Osteocyte (in vitro differentiated cells): Measurements from ENCODE around the gene CDYL. TPM values are rescaled to one million over a fixed set of nuclear protein-coding genes. Genes with fewer than 3 reads are reported as not detected.
"Not testable (repeated sequence)": the region's sequence is repeated elsewhere in the genome, so short reads cannot be mapped to it uniquely, and the experiment has no call there.

ENCODE experiments used
- DNase-seq: peaks from one replicate; pipeline ENCODE4 v3.0.0; 2021; ENCODE audit warnings: mixed read lengths; ENCODE audit not compliant: unreplicated experiment; ENCODE audit errors: extremely low spot score
- H3K27ac Mint-ChIP-seq: one replicate; pipeline ENCODE4 v1.8.0; 2021; ENCODE audit warnings: mild to moderate bottlenecking, mixed read lengths; ENCODE audit not compliant: unreplicated experiment
- H3K27me3 Mint-ChIP-seq: one replicate; pipeline ENCODE4 v1.8.0; 2021; ENCODE audit warnings: mixed read lengths; ENCODE audit not compliant: unreplicated experiment
- H3K36me3 Mint-ChIP-seq: one replicate; pipeline ENCODE4 v1.8.0; 2021; ENCODE audit warnings: mixed read lengths; ENCODE audit not compliant: unreplicated experiment
- H3K4me1 Mint-ChIP-seq: one replicate; pipeline ENCODE4 v1.8.0; 2021; ENCODE audit warnings: mixed read lengths; ENCODE audit not compliant: unreplicated experiment
- H3K4me3 Mint-ChIP-seq: one replicate; pipeline ENCODE4 v1.8.0; 2021; ENCODE audit warnings: mild to moderate bottlenecking, moderate library complexity, mixed read lengths; ENCODE audit not compliant: unreplicated experiment
- H3K9me3 Mint-ChIP-seq: one replicate; pipeline ENCODE4 v1.8.0; 2021; ENCODE audit warnings: mixed read lengths; ENCODE audit not compliant: unreplicated experiment
- total RNA-seq: library from RNA; stranded (reverse); gene quantifications from 2 replicates; pipeline ENCODE4 v1.2.1, GENCODE V29; 2021
- TF ChIP-seq, protein P1 (sequence below): fragments of 200-600 bp; sonication (generic); IDR thresholded peaks from 2 replicates; pipeline ENCODE4 v1.5.0; 2021; ENCODE audit warnings: antibody characterized with exemption, mild to moderate bottlenecking, moderate library complexity

CDYL gene
- total RNA-seq, 1 donor from 2014 or later: 39.8 TPM

DNA sequence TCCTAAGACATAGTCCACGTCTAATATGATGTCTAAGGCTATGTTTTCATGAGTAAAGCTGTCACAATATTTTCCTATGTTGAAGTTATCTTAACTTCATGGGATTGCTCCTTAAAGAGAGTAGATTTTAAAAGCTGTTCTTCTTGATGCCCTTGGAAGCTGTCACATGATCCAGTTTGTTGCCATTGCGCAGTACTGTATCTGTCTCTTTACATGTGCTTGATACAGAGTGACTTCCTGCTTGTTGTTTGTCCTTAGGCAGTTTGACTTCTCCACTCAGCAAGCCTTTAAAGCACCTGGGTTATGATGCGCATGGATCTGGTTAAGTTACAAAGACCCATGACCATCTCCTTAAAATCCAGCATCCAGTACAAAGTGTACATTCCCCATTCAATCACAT, 85.4 kb downstream of the CDYL start:
- H3K27me3 Mint-ChIP-seq: no peaks in the 10 kb centered on the region
- peaks cover 4% of the 10 kb centered on the region for H3K4me1 Mint-ChIP-seq
- H3K4me3 Mint-ChIP-seq: no peak overlapping the region
- H3K36me3 Mint-ChIP-seq: peaks cover 10% of the 10 kb centered on the region
- H3K9me3 Mint-ChIP-seq: peaks cover 33% of the 10 kb centered on the region
- no peak for DNase-seq
- TF ChIP-seq, protein P1, sequence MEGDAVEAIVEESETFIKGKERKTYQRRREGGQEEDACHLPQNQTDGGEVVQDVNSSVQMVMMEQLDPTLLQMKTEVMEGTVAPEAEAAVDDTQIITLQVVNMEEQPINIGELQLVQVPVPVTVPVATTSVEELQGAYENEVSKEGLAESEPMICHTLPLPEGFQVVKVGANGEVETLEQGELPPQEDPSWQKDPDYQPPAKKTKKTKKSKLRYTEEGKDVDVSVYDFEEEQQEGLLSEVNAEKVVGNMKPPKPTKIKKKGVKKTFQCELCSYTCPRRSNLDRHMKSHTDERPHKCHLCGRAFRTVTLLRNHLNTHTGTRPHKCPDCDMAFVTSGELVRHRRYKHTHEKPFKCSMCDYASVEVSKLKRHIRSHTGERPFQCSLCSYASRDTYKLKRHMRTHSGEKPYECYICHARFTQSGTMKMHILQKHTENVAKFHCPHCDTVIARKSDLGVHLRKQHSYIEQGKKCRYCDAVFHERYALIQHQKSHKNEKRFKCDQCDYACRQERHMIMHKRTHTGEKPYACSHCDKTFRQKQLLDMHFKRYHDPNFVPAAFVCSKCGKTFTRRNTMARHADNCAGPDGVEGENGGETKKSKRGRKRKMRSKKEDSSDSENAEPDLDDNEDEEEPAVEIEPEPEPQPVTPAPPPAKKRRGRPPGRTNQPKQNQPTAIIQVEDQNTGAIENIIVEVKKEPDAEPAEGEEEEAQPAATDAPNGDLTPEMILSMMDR: no peak
- H3K27ac Mint-ChIP-seq: no peak overlapping the region

DNA sequence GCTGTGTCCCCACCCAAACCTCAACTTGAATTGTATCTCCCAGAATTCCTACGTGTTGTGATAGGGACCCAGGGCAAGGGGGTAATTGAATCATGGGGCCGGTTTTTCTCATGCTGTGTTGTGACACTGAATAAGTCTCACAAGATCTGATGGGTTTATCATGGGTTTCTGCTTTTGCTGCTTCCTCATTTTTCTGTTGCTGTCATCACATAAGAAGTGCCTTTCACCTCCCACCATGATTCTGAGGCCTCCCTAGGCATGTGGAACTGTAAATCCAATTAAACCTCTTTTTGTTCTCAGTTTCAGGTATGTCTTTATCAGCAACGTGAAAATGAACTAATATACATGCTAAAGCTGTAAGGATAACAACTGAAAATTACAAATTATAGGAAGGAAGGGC, 88.3 kb downstream of the CDYL start:
- TF ChIP-seq, protein P1: no peak
- H3K4me3 Mint-ChIP-seq: no peak overlapping the region
- peaks cover 47% of the 10 kb centered on the region for H3K9me3 Mint-ChIP-seq
- H3K27ac Mint-ChIP-seq: no peak overlapping the region
- no peak for DNase-seq
- no peaks in the 10 kb centered on the region for H3K4me1 Mint-ChIP-seq
- no peaks in the 10 kb centered on the region for H3K27me3 Mint-ChIP-seq
- H3K36me3 Mint-ChIP-seq: peaks cover 26% of the 10 kb centered on the region

DNA sequence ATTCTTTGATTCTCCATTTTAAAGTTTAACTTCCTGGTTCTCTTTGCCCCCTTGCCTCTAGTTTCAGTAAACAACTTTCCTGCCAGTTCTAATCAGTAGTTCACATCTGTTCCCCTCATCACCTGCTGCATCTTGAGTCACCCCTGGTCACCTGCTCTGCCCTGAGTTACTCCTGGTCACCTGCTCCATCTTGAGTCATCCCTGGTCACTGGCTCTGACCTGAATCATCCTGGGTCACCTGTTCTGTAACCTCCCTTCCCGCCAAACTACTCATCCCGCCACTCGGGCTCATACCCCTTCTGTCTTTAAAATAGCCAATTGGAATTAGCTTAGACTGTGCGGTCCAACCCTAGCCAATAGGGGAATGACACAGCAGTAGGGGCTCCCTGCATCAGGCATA, 88.8 kb downstream of the CDYL start:
- DNase-seq, H3K27ac Mint-ChIP-seq, H3K27me3 Mint-ChIP-seq, H3K4me1 Mint-ChIP-seq, H3K4me3 Mint-ChIP-seq: not testable (repeated sequence)
- peaks cover 47% of the 10 kb centered on the region for H3K9me3 Mint-ChIP-seq
- peaks cover 26% of the 10 kb centered on the region for H3K36me3 Mint-ChIP-seq

DNA sequence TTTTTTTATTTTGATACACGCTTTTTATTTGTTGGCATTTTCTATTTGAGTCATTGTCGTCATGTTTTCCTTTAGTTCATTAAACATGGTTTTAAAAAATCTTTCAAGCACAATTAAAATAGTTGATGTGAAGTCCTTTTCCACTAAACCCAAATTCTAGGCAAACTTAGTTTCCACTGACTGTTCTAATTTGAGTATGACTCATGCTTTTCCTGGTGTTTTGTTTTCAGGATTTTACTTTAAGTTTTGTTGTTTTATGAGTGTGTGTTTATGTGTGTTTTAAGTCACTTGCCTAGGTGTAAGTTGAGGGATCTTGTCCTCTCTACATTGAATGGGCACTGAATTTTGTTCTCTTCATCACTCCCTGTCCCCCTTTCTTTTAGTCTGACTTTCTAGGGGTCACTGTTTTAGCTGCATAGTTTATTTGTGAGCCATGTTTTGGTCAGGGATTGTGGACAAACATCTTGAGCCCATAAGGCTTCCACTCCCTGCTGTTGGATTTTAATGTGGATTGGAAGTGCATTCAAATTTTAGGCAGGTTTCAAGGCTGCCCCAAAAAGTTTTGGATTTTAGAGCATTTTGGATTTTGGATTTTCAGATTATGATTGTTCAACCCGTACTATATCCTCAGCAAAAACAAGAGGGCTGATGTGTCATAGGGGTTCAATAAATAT, 94.8 kb downstream of the CDYL start:
- Mint-ChIP-seq H3K9me3 (peaks cover 22% of the 10 kb centered on the region), H3K27me3 (no peaks in the 10 kb centered on the region), H3K27ac (no peak overlapping the region), H3K4me3 (no peak overlapping the region), H3K36me3 (peaks cover 20% of the 10 kb centered on the region), H3K4me1 (peaks cover 37% of the 10 kb centered on the region)
- TF ChIP-seq, protein P1: no peak
- DNase-seq: no peak

DNA sequence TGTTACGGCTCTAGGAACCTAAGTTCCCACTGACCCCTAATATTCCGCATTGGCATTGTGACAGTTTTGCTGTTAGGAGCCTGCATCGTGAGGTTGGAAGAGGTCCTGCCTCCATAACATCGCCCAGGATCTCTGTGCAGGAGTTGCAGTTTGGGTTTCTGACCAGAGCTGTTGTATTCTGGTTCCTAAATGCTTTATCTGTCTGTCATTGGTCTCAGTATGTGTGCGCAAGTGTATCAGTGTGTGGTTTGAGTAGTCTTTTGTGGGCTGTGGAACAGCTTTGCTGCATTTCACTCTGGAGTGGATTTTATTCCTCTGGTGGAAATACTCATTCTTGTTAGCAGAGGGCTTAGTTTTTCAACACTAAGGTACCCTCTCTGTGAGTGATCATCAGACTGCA, 95.6 kb downstream of the CDYL start:
- Mint-ChIP-seq H3K27me3 (no peaks in the 10 kb centered on the region), H3K4me1 (peaks cover 45% of the 10 kb centered on the region), H3K4me3 (no peak overlapping the region), H3K36me3 (peaks cover 17% of the 10 kb centered on the region), H3K9me3 (peaks cover 19% of the 10 kb centered on the region), H3K27ac (no peak overlapping the region)
- TF ChIP-seq, protein P1: no peak
- DNase-seq: no peak
